A549 (cell line): ENCODE measurements around the gene CD48.

ENCODE experiments used
- CEBPB ChIP-seq, 2 experiments: fragments of >200 bp in 1 of 2; sonication (Bioruptor Twin) in 1 of 2; formaldehyde crosslinking in 1 of 2; IDR thresholded peaks; 2 replicates each; pipeline ENCODE4 v1.6.1; 2012 to 2016
- EP300 ChIP-seq, 2 experiments: fragments of >200 bp; sonication (Bioruptor Twin); formaldehyde crosslinking; IDR thresholded peaks; 2 replicates in 1 of 2; 3 replicates in 1 of 2; pipeline ENCODE4 v1.6.1; 2016 to 2017
- FOSL2 ChIP-seq, 2 experiments: fragments of 450-650 bp in 1 of 2; fragments of >200 bp in 1 of 2; sonication (Bioruptor Twin) in 1 of 2; formaldehyde crosslinking; IDR thresholded peaks; 2 replicates each; pipeline versions ENCODE4 v1.5.0 to v1.6.1; 2016 to 2020; ENCODE audit warnings: mild to moderate bottlenecking in 1 of 2, moderate library complexity in 1 of 2
- TF ChIP-seq, protein P1 (sequence below): fragments of >200 bp; sonication (Bioruptor Twin); formaldehyde crosslinking; IDR thresholded peaks from 3 replicates; pipeline ENCODE4 v1.5.1; 2016
- TF ChIP-seq, protein P2 (sequence below): IDR thresholded peaks from 2 replicates; pipeline ENCODE4 v1.6.1; 2012

DNA sequence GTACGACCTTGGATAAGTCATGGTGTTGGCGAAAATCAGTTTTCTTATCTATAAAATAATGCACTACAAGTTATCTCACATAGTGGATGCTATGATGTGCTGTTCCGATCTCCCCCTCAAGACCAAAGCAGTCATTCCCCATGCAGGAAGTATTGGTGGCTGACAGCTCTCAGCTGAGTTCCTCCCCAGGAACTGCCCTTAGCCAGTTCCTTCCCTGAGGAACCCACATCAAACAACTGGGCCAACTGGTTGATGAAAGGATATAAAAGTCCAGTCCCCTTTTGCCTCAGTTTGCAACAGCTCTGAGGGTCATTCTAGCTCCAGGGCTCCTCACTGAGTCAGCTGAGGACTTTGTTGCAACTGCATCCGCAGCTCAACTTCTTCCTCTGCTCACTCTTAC, 48.7 kb downstream of the CD48 start:
- TF ChIP-seq, protein P1, sequence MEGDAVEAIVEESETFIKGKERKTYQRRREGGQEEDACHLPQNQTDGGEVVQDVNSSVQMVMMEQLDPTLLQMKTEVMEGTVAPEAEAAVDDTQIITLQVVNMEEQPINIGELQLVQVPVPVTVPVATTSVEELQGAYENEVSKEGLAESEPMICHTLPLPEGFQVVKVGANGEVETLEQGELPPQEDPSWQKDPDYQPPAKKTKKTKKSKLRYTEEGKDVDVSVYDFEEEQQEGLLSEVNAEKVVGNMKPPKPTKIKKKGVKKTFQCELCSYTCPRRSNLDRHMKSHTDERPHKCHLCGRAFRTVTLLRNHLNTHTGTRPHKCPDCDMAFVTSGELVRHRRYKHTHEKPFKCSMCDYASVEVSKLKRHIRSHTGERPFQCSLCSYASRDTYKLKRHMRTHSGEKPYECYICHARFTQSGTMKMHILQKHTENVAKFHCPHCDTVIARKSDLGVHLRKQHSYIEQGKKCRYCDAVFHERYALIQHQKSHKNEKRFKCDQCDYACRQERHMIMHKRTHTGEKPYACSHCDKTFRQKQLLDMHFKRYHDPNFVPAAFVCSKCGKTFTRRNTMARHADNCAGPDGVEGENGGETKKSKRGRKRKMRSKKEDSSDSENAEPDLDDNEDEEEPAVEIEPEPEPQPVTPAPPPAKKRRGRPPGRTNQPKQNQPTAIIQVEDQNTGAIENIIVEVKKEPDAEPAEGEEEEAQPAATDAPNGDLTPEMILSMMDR = no peak
- TF ChIP-seq FOSL2 (IDR thresholded peaks at IDR 0.05) (no peak), FOSL2 (CRISPR knock-in tag; IDR thresholded peaks at IDR 0.05) (no peak), EP300 (IDR thresholded peaks at IDR 0.05) (no peak), CEBPB (IDR thresholded peaks at IDR 0.05) (no peak)
- TF ChIP-seq, protein P2, sequence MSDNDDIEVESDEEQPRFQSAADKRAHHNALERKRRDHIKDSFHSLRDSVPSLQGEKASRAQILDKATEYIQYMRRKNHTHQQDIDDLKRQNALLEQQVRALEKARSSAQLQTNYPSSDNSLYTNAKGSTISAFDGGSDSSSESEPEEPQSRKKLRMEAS = no peak
